Bone marrow (tissue), 2 donors: ENCODE data around the gene LRRC26.

Experiments used
- DNase-seq, 2 donors: peaks; one replicate each; lab custom pipeline; 2025; lab: John Stamatoyannopoulos, UW

LRRC26 gene

GRCh38 chr9:137150617-137151457, 19.0 kb downstream of the LRRC26 start:
- peak in 1 of 2 donors; percentile 78 for DNase-seq

- DNase-seq = no peak
Measured at GRCh38 chr9:137149942-137150616, 19.8 kb downstream of the LRRC26 start.

GRCh38 chr9:137149363-137149762, 20.5 kb downstream of the LRRC26 start:
- DNase-seq = no peak

GRCh38 chr9:137148661-137149060, 21.2 kb downstream of the LRRC26 start:
- DNase-seq = no peak

- no peak for DNase-seq
Measured at GRCh38 chr9:137148242-137148641, 21.6 kb downstream of the LRRC26 start.

GRCh38 chr9:137147793-137148160, 22.1 kb downstream of the LRRC26 start:
- DNase-seq = no peak

- DNase-seq = no peak
Measured at GRCh38 chr9:137147091-137147792, 22.6 kb downstream of the LRRC26 start.

- no peak for DNase-seq
Measured at GRCh38 chr9:137146527-137146918, 23.3 kb downstream of the LRRC26 start.

GRCh38 chr9:137145731-137146526, 23.9 kb downstream of the LRRC26 start:
- DNase-seq = no peak

GRCh38 chr9:137143459-137143858, 26.4 kb downstream of the LRRC26 start:
- DNase-seq = no peak

- no peak for DNase-seq
Measured at GRCh38 chr9:137141976-137142936, 27.6 kb downstream of the LRRC26 start.

- no peak for DNase-seq
Measured at GRCh38 chr9:137141050-137141810, 28.6 kb downstream of the LRRC26 start.

GRCh38 chr9:137140151-137141012, 29.5 kb downstream of the LRRC26 start:
- DNase-seq = no peak

- no peak for DNase-seq
Measured at GRCh38 chr9:137139468-137140150, 30.2 kb downstream of the LRRC26 start.

- DNase-seq = no peak
Measured at GRCh38 chr9:137138722-137139467, 31.0 kb downstream of the LRRC26 start, which contains the start of gene GRIN1. TSS of gene GRIN1 (plus strand) at chr9:137139154. CDS start at chr9:137139487, 333 bp downstream.

- no peak for DNase-seq
Measured at GRCh38 chr9:137138058-137138721, 31.7 kb downstream of the LRRC26 start.
